HCT116 (cell line): ENCODE measurements around the gene DAPL1. TPM values are rescaled to one million over a fixed set of nuclear protein-coding genes. Genes with fewer than 3 reads are reported as not detected.

Experiments
- ATAC-seq: fragments of 200-7000 bp; cut with Tn5 transposase; 2 replicates; pipeline ENCODE4 v1.9.1; 2020; ENCODE audit warnings: mild to moderate bottlenecking, moderate library complexity
- BruUV-seq: library from RNA; stranded (reverse); fragments of 400-500 nt; replicated peaks from 2 replicates; lab custom pipeline; 2021; lab: Mats Ljungman, UMichigan
- CTCF ChIA-PET: fragments of 300-600 bp; sonication (Branson Sonifier 250); formaldehyde crosslinking; loops from one replicate; lab custom pipeline; 2021; ENCODE audit warnings: antibody characterized with exemption; lab: Charles Lee
- POLR2A ChIA-PET: fragments of 300-600, 350-600 bp; sonication (Branson Sonifier 250); formaldehyde crosslinking; loops from one replicate; lab custom pipeline; 2021; ENCODE audit warnings: antibody characterized with exemption; lab: Charles Lee
- RAD21 ChIA-PET, 2 experiments: fragments of 300-600 bp; sonication (Branson Sonifier 250); formaldehyde crosslinking; loops; one replicate each; lab custom pipeline; 2023; ENCODE audit warnings: low total read pairs in 2 of 2; ENCODE audit not compliant: uncharacterized antibody in 2 of 2, unreplicated experiment in 2 of 2, low non-redundant PET in 1 of 2; lab: Charles Lee
- DNase-seq: peaks from one replicate; pipeline ENCODE4 v3.0.0-alpha.2; 2010; ENCODE audit warnings: low read depth, low spot score
- H2AFZ ChIP-seq: fragments of 200-600 bp; shearing (Covaris generic), sonication (generic); 2 replicates; pipeline ENCODE4 v1.6.1; 2017; ENCODE audit warnings: low read depth, mixed run types, mixed read lengths, antibody characterized with exemption, low read length; ENCODE audit not compliant: poor library complexity, severe bottlenecking
- H3K27ac ChIP-seq: 2 replicates; pipeline ENCODE4 v1.5.1; 2012; ENCODE audit warnings: low read depth, low read length
- H3K27me3 ChIP-seq: fragments of 200-600 bp; sonication (generic); 2 replicates; pipeline ENCODE4 v1.6.1; 2016; ENCODE audit warnings: mixed run types, low read length, mixed read lengths; ENCODE audit not compliant: insufficient read depth
- H3K36me3 ChIP-seq, 2 experiments: fragments of 200-500 bp in 1 of 2; fragments of 200-600 bp in 1 of 2; sonication (Bioruptor generic) in 1 of 2; sonication (generic) in 1 of 2; 2 replicates each; pipeline versions ENCODE4 v1.5.1 to v1.6.1; 2014 to 2016; ENCODE audit warnings: low read length in 2 of 2, inconsistent platforms in 1 of 2, mixed read lengths in 1 of 2, mixed run types in 1 of 2; ENCODE audit not compliant: insufficient read depth in 2 of 2, control insufficient read depth in 1 of 2
- H3K4me1 ChIP-seq, 2 experiments: fragments of 200-600 bp in 1 of 2; sonication (generic) in 1 of 2; 2 replicates each; pipeline versions ENCODE4 v1.5.1 to v1.6.1; 2012 to 2017; ENCODE audit warnings: low read length in 2 of 2, inconsistent platforms in 1 of 2, mild to moderate bottlenecking in 1 of 2, mixed read lengths in 1 of 2, mixed run types in 1 of 2, moderate library complexity in 1 of 2; ENCODE audit not compliant: insufficient read depth in 2 of 2, control insufficient read depth in 1 of 2
- H3K4me2 ChIP-seq: fragments of 200-600 bp; sonication (generic); 2 replicates; pipeline ENCODE4 v1.6.1; 2017; ENCODE audit warnings: mixed run types, low read length, mixed read lengths
- H3K4me3 ChIP-seq, 2 experiments: fragments of 200-600 bp in 1 of 2; sonication (generic) in 1 of 2; replicated peaks in 1 of 2; 2 replicates each; pipeline ENCODE4 v1.5.1; 2011 to 2016; ENCODE audit warnings: low read length in 2 of 2, control low read depth in 1 of 2, low read depth in 1 of 2, mild to moderate bottlenecking in 1 of 2, mixed read lengths in 1 of 2, mixed run types in 1 of 2
- H3K79me2 ChIP-seq: fragments of 200-600 bp; sonication (generic); 2 replicates; pipeline ENCODE4 v1.6.1; 2017; ENCODE audit warnings: mild to moderate bottlenecking, mixed run types, low read length, moderate library complexity, mixed read lengths; ENCODE audit not compliant: insufficient read depth
- H3K9ac ChIP-seq: fragments of 200-600 bp; sonication (generic); 2 replicates; pipeline ENCODE4 v1.6.1; 2016; ENCODE audit warnings: low read length, mixed read lengths
- H3K9me2 ChIP-seq: fragments of 200-600 bp; sonication (generic), shearing (Covaris generic); 2 replicates; pipeline ENCODE4 v1.6.1; 2017; ENCODE audit warnings: mixed run types, mild to moderate bottlenecking, moderate library complexity; ENCODE audit not compliant: insufficient read depth
- H3K9me3 ChIP-seq, 2 experiments: fragments of 200-500 bp in 1 of 2; fragments of 200-600 bp in 1 of 2; sonication (Bioruptor generic) in 1 of 2; sonication (generic) in 1 of 2; 2 replicates each; pipeline ENCODE4 v1.6.1; 2014 to 2017; ENCODE audit warnings: low read length in 2 of 2, mixed read lengths in 2 of 2, inconsistent platforms in 1 of 2, low read depth in 1 of 2, mild to moderate bottlenecking in 1 of 2, mixed run types in 1 of 2, moderate library complexity in 1 of 2; ENCODE audit not compliant: control insufficient read depth in 1 of 2, insufficient read depth in 1 of 2
- H4K20me1 ChIP-seq: fragments of 200-600 bp; sonication (generic), shearing (Covaris generic); 2 replicates; pipeline ENCODE4 v1.6.1; 2017; ENCODE audit warnings: mixed run types, mild to moderate bottlenecking, moderate library complexity; ENCODE audit not compliant: insufficient read depth
- CBX3 ChIP-seq: IDR thresholded peaks from 2 replicates; pipeline ENCODE4 v1.6.1; 2012; ENCODE audit warnings: low read depth
- CEBPB ChIP-seq: IDR thresholded peaks from 2 replicates; pipeline ENCODE4 v1.6.1; 2012; ENCODE audit warnings: low read depth
- EGR1 ChIP-seq: IDR thresholded peaks from 2 replicates; pipeline ENCODE4 v1.6.1; 2012; ENCODE audit warnings: low read depth
- ELF1 ChIP-seq: IDR thresholded peaks from 2 replicates; pipeline ENCODE4 v1.6.1; 2012; ENCODE audit warnings: low read depth, borderline replicate concordance
- EZH2 ChIP-seq: fragments of 200-600 bp; sonication (generic); IDR thresholded peaks from 2 replicates; pipeline ENCODE4 v1.6.1; 2017; ENCODE audit warnings: antibody characterized with exemption, mixed run types
- EZH2phosphoT487 ChIP-seq: fragments of 200-600 bp; IDR thresholded peaks from 2 replicates; pipeline ENCODE4 v1.6.1; 2018; ENCODE audit warnings: antibody characterized with exemption, borderline replicate concordance
- POLR2AphosphoS5 ChIP-seq: IDR thresholded peaks from 2 replicates; pipeline ENCODE4 v1.6.1; 2011; ENCODE audit warnings: mild to moderate bottlenecking, low read depth, low read length, moderate library complexity
- RAD21 ChIP-seq: IDR thresholded peaks from 2 replicates; pipeline ENCODE4 v1.6.1; 2012; ENCODE audit warnings: low read depth, mild to moderate bottlenecking
- SP1 ChIP-seq: IDR thresholded peaks from 2 replicates; pipeline ENCODE4 v1.6.1; 2012; ENCODE audit warnings: low read depth
- SRF ChIP-seq: IDR thresholded peaks from 2 replicates; pipeline ENCODE4 v1.6.1; 2012; ENCODE audit warnings: low read depth
- TCF7L2 ChIP-seq: IDR thresholded peaks from 2 replicates; pipeline ENCODE4 v1.7.0; 2011; ENCODE audit warnings: borderline replicate concordance, inconsistent platforms; ENCODE audit not compliant: insufficient read depth, insufficient read length; ENCODE audit errors: extremely low read depth
- YY1 ChIP-seq: IDR thresholded peaks from 2 replicates; pipeline ENCODE4 v1.6.1; 2011; ENCODE audit warnings: low read length, low read depth, moderate library complexity, mild to moderate bottlenecking; ENCODE audit not compliant: insufficient replicate concordance; ENCODE audit errors: extremely low read depth
- ZNF274 ChIP-seq: fragments of 200-500 bp; sonication (Bioruptor generic); IDR thresholded peaks from 2 replicates; pipeline ENCODE4 v1.6.1; 2014; ENCODE audit warnings: mild to moderate bottlenecking, low read depth, low read length, inconsistent platforms
- intact Hi-C: fragments of 100-400 bp; cut with micrococcal nuclease; formaldehyde crosslinking; loops from 2 replicates; pipeline ENCODE4 v1.10.0; 2022
- total RNA-seq: library from RNA; stranded (reverse); gene quantifications from one replicate; pipeline ENCODE4 v1.2.1, GENCODE V29; 2021; ENCODE audit not compliant: unreplicated experiment
- TF ChIP-seq, protein P1 (sequence below): IDR thresholded peaks from 2 replicates; pipeline ENCODE4 v1.6.1; 2012
- TF ChIP-seq, protein P2 (sequence below): IDR thresholded peaks from 2 replicates; pipeline ENCODE4 v1.6.1; 2012

Gene DAPL1
- total RNA-seq, 1 experiment from 2014 or later = not detected

DNA sequence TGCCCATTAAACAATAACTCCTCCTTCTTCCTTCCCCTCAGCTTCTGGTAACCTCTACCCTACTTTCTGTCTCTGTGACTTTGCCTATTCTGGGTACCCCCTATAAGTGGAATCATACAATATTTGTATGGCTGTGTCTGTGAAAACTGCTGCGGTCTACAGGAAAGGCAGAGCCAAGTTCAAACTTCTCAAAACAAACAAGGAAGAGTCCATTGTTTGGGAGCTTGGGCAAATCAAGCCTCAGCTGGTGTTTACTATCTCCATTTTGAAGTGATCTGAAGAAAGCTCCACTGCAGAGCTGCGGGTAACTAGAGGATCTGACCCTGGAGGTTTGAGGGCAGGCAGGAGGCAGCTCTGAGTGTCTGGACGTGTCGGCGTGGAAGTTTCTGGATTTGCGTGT, 48.6 kb upstream of the DAPL1 start:
- Histone ChIP-seq H2AFZ (no peak overlapping the region), H3K27ac (no peak overlapping the region), H3K4me1 (no peaks in the 10 kb centered on the region), H3K4me3 (no peak overlapping the region), H3K9me3 (no peaks in the 10 kb centered on the region), H3K79me2 (no peaks in the 10 kb centered on the region), H3K4me2 (no peak overlapping the region), H3K36me3 (no peaks in the 10 kb centered on the region), H3K27me3 (peaks cover 27% of the 10 kb centered on the region), H3K9me2 (no peaks in the 10 kb centered on the region)
- DNase-seq (no peak), ATAC-seq (no peak)
- POLR2A ChIA-PET = interaction anchor here (1.5 kb wide), 1 partner anchor 722 kb away, joined by 3 read pairs; no protein-coding TSS in a partner anchor
- CTCF ChIA-PET = interaction anchor here (1.1 to 4.0 kb wide), 13 partner anchors 8 to 722 kb away, joined by 3 to 62 read pairs (median 7); partner anchors contain the start of genes CCDC148 and PKP4
- RAD21 ChIA-PET = interaction anchor here (0.6 to 1.6 kb wide), 4 partner anchors 711 to 722 kb away, joined by 3 to 9 read pairs (median 5); no protein-coding TSS in a partner anchor
- TF ChIP-seq CEBPB = no peak
- no peak for TF ChIP-seq YY1
- TF ChIP-seq, protein P1, sequence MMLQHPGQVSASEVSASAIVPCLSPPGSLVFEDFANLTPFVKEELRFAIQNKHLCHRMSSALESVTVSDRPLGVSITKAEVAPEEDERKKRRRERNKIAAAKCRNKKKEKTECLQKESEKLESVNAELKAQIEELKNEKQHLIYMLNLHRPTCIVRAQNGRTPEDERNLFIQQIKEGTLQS = no peak
- no peak for TF ChIP-seq EZH2phosphoT487
- TF ChIP-seq TCF7L2 = no peak
- TF ChIP-seq CBX3 = no peak
- TF ChIP-seq RAD21 = no peak
- no peak for TF ChIP-seq SP1
- no peak for TF ChIP-seq SRF
- no peak for TF ChIP-seq EZH2
- TF ChIP-seq, all 23 proteins: peak for 0
- no TSS peak for BruUV-seq
- no peaks in the 10 kb centered on the region for H4K20me1 ChIP-seq
- no peak overlapping the region for H3K9ac ChIP-seq
- intact Hi-C loops = loop anchor here (10.0 kb wide), 1 partner anchor 972 kb away; no protein-coding TSS in a partner anchor

DNA sequence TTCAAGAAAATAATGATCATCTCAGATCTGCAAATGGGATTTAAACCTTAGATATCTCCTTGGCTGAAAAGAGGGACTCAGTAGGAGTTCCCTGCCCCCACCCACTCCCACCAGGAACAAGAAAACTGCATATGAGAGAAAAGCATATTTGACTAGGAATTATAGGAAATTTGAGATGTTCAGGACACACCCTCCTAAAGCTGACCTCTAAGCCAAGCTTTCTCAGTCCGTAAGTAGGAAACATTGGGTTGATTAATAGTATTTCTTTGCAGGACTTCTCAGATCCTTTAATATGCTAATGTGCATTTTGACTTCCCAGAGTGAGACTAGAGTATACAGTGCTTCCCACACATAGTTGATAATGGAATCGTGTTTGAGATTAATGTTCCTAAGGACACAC, 47.8 kb upstream of the DAPL1 start:
- no peak overlapping the region for H3K4me2 ChIP-seq
- no peaks in the 10 kb centered on the region for H4K20me1 ChIP-seq
- H3K9me3 ChIP-seq = no peaks in the 10 kb centered on the region
- no TSS peak for BruUV-seq
- H3K27me3 ChIP-seq = peaks cover 27% of the 10 kb centered on the region
- no peak overlapping the region for H3K4me3 ChIP-seq
- intact Hi-C loops = loop anchor here (10.0 kb wide), 1 partner anchor 972 kb away; no protein-coding TSS in a partner anchor
- H3K79me2 ChIP-seq = no peaks in the 10 kb centered on the region
- DNase-seq = no peak
- CTCF ChIA-PET = interaction anchor here (1.7 to 4.0 kb wide), 5 partner anchors 23 to 723 kb away, joined by 4 to 62 read pairs (median 31); no protein-coding TSS in a partner anchor
- no peaks in the 10 kb centered on the region for H3K9me2 ChIP-seq
- H3K36me3 ChIP-seq = no peaks in the 10 kb centered on the region
- TF ChIP-seq, protein P2, sequence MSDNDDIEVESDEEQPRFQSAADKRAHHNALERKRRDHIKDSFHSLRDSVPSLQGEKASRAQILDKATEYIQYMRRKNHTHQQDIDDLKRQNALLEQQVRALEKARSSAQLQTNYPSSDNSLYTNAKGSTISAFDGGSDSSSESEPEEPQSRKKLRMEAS = no peak
- TF ChIP-seq ELF1 (no peak), YY1 (no peak), POLR2AphosphoS5 (no peak), RAD21 (no peak), SP1 (no peak), ZNF274 (no peak), EGR1 (no peak), SRF (no peak), EZH2 (no peak), EZH2phosphoT487 (no peak)
- TF ChIP-seq, protein P1 = no peak
- POLR2A ChIA-PET = no interaction called here
- ATAC-seq = no peak
- H2AFZ ChIP-seq = no peak overlapping the region
- no peak overlapping the region for H3K27ac ChIP-seq
- RAD21 ChIA-PET = interaction anchor here in 1 of 2 experiments (1.1 kb wide), 1 partner anchor 723 kb away, joined by 3 read pairs; no protein-coding TSS in a partner anchor
- H3K4me1 ChIP-seq = no peaks in the 10 kb centered on the region
- H3K9ac ChIP-seq = no peak overlapping the region
